Muscle layer of colon (tissue), 2 donors: ENCODE measurements around the gene CD3E.

Source experiments
- H3K27ac ChIP-seq: one replicate; pipeline ENCODE4 v1.7.0; 2013; ENCODE audit warnings: low read depth, mild to moderate bottlenecking, low read length, moderate library complexity
- H3K27me3 ChIP-seq, 2 donors: one replicate each; pipeline ENCODE4 v1.7.0; 2013; ENCODE audit warnings: low read length in 2 of 2, mild to moderate bottlenecking in 2 of 2; ENCODE audit not compliant: insufficient read depth in 2 of 2, control insufficient read depth in 1 of 2
- H3K36me3 ChIP-seq: one replicate; pipeline ENCODE4 v1.7.0; 2013; ENCODE audit warnings: mild to moderate bottlenecking, low read length; ENCODE audit not compliant: insufficient read depth
- H3K4me1 ChIP-seq: one replicate; pipeline ENCODE4 v1.7.0; 2013; ENCODE audit warnings: mild to moderate bottlenecking, low read length; ENCODE audit not compliant: insufficient read depth
- H3K4me3 ChIP-seq, 2 donors: one replicate each; pipeline ENCODE4 v1.7.0; 2013; ENCODE audit warnings: low read length in 2 of 2, low read depth in 1 of 2, mild to moderate bottlenecking in 1 of 2, moderate library complexity in 1 of 2
- H3K9ac ChIP-seq: one replicate; pipeline ENCODE4 v1.7.0; 2013; ENCODE audit warnings: low read length
- H3K9me3 ChIP-seq: one replicate; pipeline ENCODE4 v1.7.0; 2013; ENCODE audit warnings: mild to moderate bottlenecking, low read length
- donor health status: abdominal sarcoma.
- donor health status: Adenocarcinoma of cecum.

Gene CD3E

GRCh38 chr11:118334745-118335144 lies 30.2 kb downstream of the CD3E start:
- Histone ChIP-seq H3K27me3 (no peaks in the 10 kb centered on the region), H3K36me3 (no peaks in the 10 kb centered on the region), H3K4me3 (no peak overlapping the region), H3K27ac (no peak overlapping the region), H3K4me1 (no peaks in the 10 kb centered on the region), H3K9ac (no peak overlapping the region), H3K9me3 (no peaks in the 10 kb centered on the region)

DNA sequence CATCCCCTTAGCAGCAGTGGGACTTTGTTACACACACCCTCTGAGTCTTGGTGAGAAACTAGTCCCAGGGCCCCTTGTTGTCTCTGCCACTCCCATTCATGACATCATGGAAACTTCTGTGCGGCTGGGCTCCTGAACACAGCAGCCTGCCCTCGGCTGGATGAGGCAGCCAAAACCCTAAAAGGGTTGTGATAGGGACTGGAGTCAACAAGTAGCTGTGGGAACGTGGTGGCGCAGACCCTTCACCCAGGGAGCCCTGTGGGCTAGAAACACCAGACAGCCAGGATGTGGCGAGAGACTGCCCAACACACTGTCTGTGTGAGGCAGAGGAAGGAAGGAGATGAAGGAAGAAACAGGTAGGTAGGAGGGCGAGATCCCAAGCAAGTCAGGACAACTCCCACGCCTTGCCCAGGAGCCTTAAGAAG lies 34.1 kb downstream of the CD3E start:
- H3K27me3 ChIP-seq = no peaks in the 10 kb centered on the region
- no peaks in the 10 kb centered on the region for H3K4me1 ChIP-seq
- no peak overlapping the region for H3K27ac ChIP-seq
- H3K9ac ChIP-seq = no peak overlapping the region
- H3K36me3 ChIP-seq = no peaks in the 10 kb centered on the region
- H3K9me3 ChIP-seq = no peaks in the 10 kb centered on the region
- H3K4me3 ChIP-seq = no peak overlapping the region

DNA sequence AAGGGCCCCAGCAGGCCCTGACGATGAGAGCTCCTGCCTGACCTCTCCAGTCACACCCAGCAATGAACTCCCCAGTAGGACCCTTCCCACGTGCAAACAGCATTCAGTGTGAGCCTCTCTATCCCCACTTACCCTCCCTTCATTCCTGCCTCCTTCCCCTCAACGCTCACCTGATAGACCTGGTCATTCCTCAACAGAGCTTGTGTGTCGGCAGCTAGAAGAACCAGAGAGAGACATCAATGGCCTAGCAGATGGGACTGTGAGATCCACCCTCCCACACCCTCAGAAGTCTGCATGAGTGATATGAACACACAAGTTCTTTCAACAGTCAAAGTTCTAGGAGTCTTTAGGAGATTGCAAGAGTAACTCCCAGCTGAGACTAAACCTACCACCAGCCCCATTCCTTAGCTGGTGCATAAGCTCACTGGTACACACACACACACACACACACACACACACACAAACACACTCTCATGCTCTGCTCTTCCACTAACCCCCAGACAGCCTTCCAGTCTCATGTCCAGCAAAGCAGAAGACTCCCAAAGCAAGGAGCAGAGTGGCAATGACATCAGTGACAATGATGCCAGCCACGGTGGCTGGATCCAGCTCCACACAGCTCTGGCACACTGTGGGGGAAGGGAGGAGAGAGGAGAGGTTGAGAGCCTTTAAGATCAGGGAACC lies 34.9 kb downstream of the CD3E start:
- no peak overlapping the region for H3K27ac ChIP-seq
- peaks cover 0 to 5% of the 10 kb centered on the region in 2 donors for H3K27me3 ChIP-seq
- no peak overlapping the region for H3K4me3 ChIP-seq
- no peaks in the 10 kb centered on the region for H3K9me3 ChIP-seq
- H3K9ac ChIP-seq = no peak overlapping the region
- H3K4me1 ChIP-seq = no peaks in the 10 kb centered on the region
- H3K36me3 ChIP-seq = no peaks in the 10 kb centered on the region

DNA sequence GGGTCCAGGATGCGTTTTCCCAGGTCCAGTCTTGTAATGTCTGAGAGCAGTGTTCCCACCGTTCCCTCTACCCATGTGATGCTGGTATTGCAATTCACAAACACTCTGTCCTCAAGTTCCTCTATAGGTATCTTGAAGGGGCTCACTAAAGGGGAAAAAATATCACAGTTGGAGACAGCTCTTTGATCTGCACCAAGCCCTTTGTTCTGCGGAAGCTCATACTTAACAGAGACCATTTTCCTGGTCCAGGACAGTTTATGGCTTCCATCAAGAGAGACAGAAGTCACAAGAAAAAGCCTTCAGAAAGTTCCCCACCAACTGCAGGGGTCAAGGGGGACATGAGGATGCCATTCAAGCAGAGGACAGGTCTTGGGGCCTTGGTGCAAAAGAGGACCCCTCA lies 35.9 kb downstream of the CD3E start:
- Histone ChIP-seq H3K4me1 (no peaks in the 10 kb centered on the region), H3K9me3 (no peaks in the 10 kb centered on the region), H3K4me3 (no peak overlapping the region), H3K36me3 (no peaks in the 10 kb centered on the region), H3K9ac (no peak overlapping the region), H3K27ac (no peak overlapping the region), H3K27me3 (peaks cover 0 to 6% of the 10 kb centered on the region in 2 donors)

DNA sequence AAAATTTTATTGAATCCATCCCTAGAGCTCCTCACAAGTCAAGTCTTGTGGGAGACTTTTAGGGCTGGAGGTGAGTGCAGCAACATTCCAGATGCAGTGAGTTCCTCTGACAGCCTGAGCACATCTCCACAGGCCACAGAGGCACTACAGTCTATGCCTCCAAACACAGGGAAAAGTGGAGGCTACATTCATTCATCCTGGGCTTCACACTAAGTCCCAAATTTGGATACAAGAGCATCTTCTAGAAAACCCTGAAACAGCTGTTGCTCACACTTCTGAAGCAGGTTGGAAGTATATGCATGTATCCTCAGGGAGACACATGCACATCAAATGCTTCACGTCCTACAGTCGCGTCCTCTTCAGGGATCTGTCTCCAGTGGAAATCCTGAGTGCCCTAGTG lies 36.7 kb downstream of the CD3E start:
- Histone ChIP-seq H3K36me3 (no peaks in the 10 kb centered on the region), H3K4me3 (no peak overlapping the region), H3K9ac (no peak overlapping the region), H3K27ac (no peak overlapping the region), H3K27me3 (peaks cover 0 to 6% of the 10 kb centered on the region in 2 donors), H3K9me3 (no peaks in the 10 kb centered on the region), H3K4me1 (no peaks in the 10 kb centered on the region)

DNA sequence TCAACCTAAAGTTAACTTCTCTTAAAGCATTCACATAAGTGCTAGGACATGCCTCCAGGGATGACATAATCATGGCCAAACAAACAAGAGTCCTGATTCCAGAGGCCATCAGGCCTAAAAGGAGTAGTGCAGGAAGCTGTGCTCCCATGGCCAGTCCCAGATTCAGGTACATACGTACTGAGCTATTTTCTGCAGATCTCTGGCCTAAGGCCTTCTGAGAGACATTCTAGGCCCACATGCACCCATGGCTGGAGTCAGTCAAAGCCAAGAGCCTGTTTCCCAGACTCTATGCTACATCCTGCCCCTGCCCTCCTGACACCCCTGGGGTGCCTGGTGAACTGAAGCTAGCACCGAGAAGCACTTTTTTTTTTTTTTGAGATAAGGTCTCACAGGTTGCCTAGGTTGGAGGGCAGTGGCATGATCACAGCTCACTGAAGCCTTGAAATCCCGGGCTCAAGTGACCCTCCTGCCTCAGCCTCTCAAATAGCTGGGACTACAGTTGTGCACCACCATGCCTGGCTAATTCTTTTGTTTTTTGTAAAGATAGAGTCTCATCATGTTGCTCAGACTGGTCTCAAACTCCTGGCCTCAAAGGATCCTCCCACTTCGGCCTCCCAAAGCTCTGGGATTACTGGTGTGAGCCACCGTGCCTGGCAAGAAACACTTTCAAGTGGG lies 37.4 kb downstream of the CD3E start:
- H3K4me1 ChIP-seq = no peaks in the 10 kb centered on the region
- H3K9ac ChIP-seq = no peak overlapping the region
- H3K27me3 ChIP-seq = peaks cover 0 to 6% of the 10 kb centered on the region in 2 donors
- no peaks in the 10 kb centered on the region for H3K9me3 ChIP-seq
- H3K4me3 ChIP-seq = no peak overlapping the region
- H3K36me3 ChIP-seq = no peaks in the 10 kb centered on the region
- no peak overlapping the region for H3K27ac ChIP-seq

DNA sequence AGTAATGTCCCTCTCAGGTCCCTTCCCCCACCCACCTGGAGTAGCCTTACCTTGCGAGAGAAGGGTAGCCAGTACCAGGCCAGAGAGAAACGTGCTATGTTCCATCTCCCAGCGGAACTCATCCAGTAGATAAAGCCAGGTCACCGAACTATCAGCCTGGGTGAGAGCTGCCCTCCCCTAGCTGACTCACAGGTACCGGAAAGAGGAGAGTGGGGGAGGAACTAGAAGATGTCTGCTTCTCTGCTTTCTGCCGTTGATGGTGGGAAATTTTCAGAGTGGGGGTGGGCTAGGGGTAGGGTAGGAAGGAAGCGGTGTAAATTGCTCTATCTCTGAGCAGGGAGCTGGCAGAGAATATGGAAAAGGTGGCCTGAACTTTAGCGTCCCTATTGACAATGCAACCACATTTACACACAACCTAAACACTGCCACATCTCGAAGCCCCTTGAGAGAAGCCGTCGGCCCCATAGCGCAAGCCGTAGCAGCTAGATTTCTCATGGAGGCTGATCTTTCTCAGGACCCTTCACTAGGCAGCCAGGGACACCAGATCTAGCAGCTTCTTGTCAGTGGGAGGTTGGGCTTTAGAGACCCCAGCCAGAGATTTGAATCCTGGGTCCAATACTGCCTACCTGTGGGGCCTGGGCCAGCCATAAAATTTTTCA lies 38.1 kb downstream of the CD3E start, which contains the start of gene CD3D:
CD3D (minus strand) TSS at position 203 of the 659 bp plus-strand sequence; CDS start at position 105, 98 bp downstream.
- no peaks in the 10 kb centered on the region for H3K4me1 ChIP-seq
- H3K36me3 ChIP-seq = no peaks in the 10 kb centered on the region
- no peak within 1 kb of the TSS for H3K27ac ChIP-seq
- H3K4me3 ChIP-seq = no peak within 1 kb of the TSS
- peaks cover 0 to 6% of the 10 kb centered on the region in 2 donors for H3K27me3 ChIP-seq
- no peak within 1 kb of the TSS for H3K9ac ChIP-seq
- H3K9me3 ChIP-seq = no peaks in the 10 kb centered on the region

DNA sequence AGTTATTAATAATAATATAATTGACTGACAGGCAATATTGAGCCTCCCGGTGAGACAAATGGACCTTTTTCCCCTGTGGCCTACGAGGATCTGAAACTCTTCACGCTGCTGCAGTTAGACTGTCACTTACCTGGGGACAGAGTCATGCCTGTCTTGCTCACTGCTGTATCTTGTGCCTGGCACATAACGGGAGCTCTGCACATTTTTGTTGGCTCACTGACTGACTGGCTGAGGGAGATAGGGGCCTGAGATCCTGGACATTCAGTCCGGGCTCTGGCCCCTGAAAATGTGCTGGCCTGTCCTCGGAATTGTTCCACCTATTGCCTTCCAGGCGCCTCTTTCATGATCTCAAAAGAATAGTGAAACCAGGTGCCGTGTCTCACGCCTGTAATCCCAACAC lies 38.7 kb downstream of the CD3E start:
- Histone ChIP-seq H3K27me3 (peaks cover 0 to 6% of the 10 kb centered on the region in 2 donors), H3K9me3 (no peaks in the 10 kb centered on the region), H3K36me3 (no peaks in the 10 kb centered on the region), H3K4me1 (no peaks in the 10 kb centered on the region), H3K27ac (no peak overlapping the region), H3K9ac (no peak overlapping the region), H3K4me3 (no peak overlapping the region)

DNA sequence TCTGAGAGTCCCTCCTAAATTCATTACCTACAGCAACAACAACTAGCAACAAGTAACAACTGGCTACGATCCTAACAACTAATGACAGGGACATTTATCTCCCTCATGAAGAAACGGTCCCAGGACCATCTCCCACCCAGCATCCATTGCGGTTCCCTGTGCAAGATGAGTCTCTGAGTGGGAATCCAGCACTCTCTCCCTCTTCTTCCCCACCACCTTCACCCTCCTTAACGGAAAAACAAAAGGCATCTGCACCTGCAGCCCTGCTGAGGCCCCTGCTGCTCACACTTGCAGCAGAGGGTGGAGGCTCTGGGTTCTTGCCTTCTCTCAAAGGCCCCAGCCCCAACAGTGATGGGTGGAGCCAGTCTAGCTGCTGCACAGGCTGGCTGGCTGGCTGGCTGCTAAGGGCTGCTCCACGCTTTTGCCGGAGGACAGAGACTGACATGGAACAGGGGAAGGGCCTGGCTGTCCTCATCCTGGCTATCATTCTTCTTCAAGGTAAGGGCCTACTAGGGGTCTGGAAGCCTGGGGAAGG lies 39.5 kb downstream of the CD3E start, which contains the start of gene CD3G:
CD3G (plus strand) TSS at position 364 of the 535 bp plus-strand sequence; CDS start at position 444, 80 bp downstream.
- H3K36me3 ChIP-seq = no peaks in the 10 kb centered on the region
- H3K4me1 ChIP-seq = no peaks in the 10 kb centered on the region
- H3K9ac ChIP-seq = no peak within 1 kb of the TSS
- H3K4me3 ChIP-seq = no peak within 1 kb of the TSS
- H3K27ac ChIP-seq = no peak within 1 kb of the TSS
- H3K27me3 ChIP-seq = peaks cover 0 to 6% of the 10 kb centered on the region in 2 donors
- H3K9me3 ChIP-seq = no peaks in the 10 kb centered on the region

- Histone ChIP-seq H3K36me3 (no peaks in the 10 kb centered on the region), H3K4me3 (no peak overlapping the region), H3K27ac (no peak overlapping the region), H3K27me3 (peaks cover 0 to under 1% of the 10 kb centered on the region in 2 donors), H3K9me3 (no peaks in the 10 kb centered on the region), H3K4me1 (no peaks in the 10 kb centered on the region), H3K9ac (no peak overlapping the region)
Observed at GRCh38 chr11:118349475-118349874, 44.9 kb downstream of the CD3E start.

- Histone ChIP-seq H3K9ac (no peak overlapping the region), H3K4me1 (no peaks in the 10 kb centered on the region), H3K36me3 (no peaks in the 10 kb centered on the region), H3K4me3 (no peak overlapping the region), H3K9me3 (no peaks in the 10 kb centered on the region), H3K27ac (no peak overlapping the region), H3K27me3 (no peaks in the 10 kb centered on the region)
Observed at GRCh38 chr11:118353084-118353710, 48.7 kb downstream of the CD3E start.
